Suppressor macrophage (primary cell): ENCODE measurements around the gene ARRDC5.
"Not testable (repeated sequence)": the region's sequence is repeated elsewhere in the genome, so short reads cannot be mapped to it uniquely, and the experiment has no call there.

Source experiments
- DNase-seq, 4 experiments: peaks; one replicate each; pipeline ENCODE4 v3.0.0-alpha.2; 2020 to 2022

Gene ARRDC5

DNA sequence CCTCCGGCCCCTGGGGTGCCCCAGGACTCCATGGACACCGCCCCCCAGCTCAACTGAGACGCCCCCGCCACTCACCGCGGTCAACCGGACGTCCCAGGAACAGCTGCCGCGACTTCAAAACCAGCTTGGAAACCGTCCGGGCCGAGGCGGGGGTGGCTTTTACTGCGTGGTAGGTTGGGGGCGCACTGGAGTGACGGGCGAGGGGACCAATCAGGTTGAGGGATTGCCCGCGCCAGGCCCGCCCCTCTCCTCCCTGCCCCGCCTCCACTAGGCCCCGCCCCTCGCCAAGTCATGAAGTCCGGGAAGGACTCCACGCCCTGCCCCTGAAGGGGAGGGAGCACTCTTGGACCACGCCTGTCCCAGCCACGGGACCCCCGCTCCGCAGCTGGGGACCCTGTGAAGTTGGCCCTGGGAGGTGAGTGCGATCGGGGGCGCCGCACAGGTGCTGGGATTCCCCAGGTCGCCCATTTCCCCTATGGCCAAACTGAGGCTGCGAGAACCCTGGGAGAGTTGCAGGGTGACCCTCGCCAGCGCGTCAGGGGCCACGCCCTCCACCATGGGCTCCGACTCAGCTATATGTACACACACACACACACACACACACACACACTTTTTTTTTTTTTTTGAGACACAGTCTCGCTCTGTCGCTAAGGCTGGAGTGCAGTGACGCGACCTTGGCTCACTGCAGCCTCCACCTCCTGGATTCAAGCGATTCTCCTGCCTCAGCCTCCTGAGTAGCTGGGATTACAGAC is 35.0 kb downstream of the ARRDC5 start, which contains the start of gene PLIN3:
Gene PLIN3 (minus strand): TSS at position 134 of the 752 bp plus-strand sequence. CDS start 6,273 bp downstream, outside the sequence.
- DNase-seq: peak; percentile 94 to 98 (median 98)

GRCh38 chr19:4866595-4867424 is 35.9 kb downstream of the ARRDC5 start:
- DNase-seq: peak; percentile 60 to 84 (median 74)

DNA sequence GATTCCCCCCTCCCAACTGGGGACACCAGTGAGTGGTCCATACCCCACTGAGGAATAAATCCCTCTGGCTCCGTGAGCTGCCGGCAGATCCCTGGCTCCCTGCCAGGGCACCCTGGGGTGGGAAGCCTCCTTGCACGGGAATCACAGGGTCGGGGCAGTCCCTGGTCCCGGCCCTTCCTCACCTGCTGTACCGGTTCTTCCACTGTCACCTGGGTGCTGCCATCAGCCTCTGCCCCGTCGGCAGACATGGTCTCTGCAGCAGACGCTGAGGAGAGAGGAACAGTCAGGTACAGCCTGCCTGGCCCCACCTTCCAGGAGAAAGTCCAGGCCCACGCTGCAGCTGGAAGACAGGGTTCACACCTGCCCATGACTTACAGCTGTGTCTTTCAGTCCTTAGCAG is 41.5 kb downstream of the ARRDC5 start:
- DNase-seq: no peak

DNA sequence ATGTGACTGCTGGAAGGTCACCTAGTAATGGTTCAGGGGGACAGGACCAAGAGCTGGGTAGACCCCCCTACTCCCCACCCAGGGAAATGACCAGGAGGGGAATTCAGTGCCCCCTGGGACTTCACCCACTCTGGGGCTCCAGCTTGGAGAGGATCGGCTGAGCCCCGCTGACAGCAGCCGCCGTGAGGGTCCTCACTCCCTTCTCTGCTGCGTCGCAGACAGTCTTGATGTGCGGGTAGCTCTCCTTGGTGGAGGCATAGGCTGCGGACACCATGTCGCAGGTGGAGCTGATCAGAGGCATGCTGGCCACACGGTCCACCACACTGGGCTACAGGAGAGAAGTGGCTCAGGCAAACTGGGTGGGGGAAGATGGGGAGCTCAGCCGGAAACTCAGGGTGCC is 43.0 kb downstream of the ARRDC5 start:
- DNase-seq: no peak

GRCh38 chr19:4856468-4856867 is 46.2 kb downstream of the ARRDC5 start:
- DNase-seq: not testable (repeated sequence)

- not testable (repeated sequence) for DNase-seq
Measured at GRCh38 chr19:4853506-4853905, 49.2 kb downstream of the ARRDC5 start.

GRCh38 chr19:4852484-4852883 is 50.2 kb downstream of the ARRDC5 start:
- DNase-seq: no peak

- peak; percentile 59 to 81 (median 70) for DNase-seq
Measured at GRCh38 chr19:4851551-4852290, 51.0 kb downstream of the ARRDC5 start.

- DNase-seq: no peak
Measured at GRCh38 chr19:4849019-4849418, 53.7 kb downstream of the ARRDC5 start.

DNA sequence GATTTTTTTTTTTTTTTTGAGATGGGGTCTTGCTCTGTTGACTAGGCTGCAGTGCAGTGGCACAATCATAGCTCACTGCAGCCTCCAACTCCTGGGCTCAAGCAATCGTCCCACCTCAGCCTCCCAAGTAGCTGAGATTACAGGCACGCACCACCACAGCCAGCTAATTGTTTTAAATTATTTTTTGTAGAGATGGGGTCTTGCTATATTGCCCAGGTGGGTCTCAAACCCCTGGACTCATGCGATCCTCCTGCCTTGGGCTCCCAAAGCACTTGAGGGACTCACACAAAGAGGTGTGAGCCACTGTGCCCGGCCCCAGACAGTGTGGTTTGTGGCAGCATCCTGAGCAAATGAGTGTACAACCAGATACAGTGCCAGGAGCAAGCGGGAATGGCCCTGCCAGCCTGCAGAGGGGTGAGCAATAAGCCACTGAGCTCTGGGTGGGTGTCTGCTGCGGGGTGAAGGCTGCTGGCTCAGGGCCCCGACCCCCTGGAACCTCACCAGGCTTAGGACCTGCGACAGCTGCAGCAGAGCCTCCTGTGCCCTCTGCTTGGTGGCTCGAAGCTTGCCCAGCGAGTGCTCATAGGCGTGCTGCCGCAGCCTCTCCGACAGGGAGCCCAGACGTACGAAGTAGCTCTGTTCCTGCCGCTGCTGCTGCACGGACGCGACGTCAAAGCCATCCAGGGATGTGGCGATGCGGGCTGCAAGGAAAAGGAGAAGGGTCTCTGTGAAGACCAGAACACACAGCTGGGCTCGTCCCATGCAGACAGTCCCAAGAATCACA is 55.3 kb downstream of the ARRDC5 start:
- DNase-seq: no peak

- not testable (repeated sequence) for DNase-seq
Measured at GRCh38 chr19:4845975-4846374, 56.7 kb downstream of the ARRDC5 start.

- no peak for DNase-seq
Measured at GRCh38 chr19:4844348-4845179, 58.1 kb downstream of the ARRDC5 start.

GRCh38 chr19:4843647-4843965 is 59.1 kb downstream of the ARRDC5 start:
- DNase-seq: no peak
